AG09319 (cell line): ENCODE data around the gene KASH5.
A peak's percentile ranks its signal among the peaks of the same experiment; 100 is the strongest.
"Not testable (repeated sequence)": the region's sequence is repeated elsewhere in the genome, so short reads cannot be mapped to it uniquely, and the experiment has no call there.

Source experiments
- DNase-seq: peaks from one replicate; pipeline ENCODE4 v3.0.0-alpha.2; 2010; ENCODE audit warnings: low read depth; ENCODE audit errors: extremely low read depth
- TF ChIP-seq, protein P1 (sequence below): IDR thresholded peaks from 2 replicates; pipeline ENCODE4 v1.5.1; 2011; ENCODE audit warnings: low read depth, mild to moderate bottlenecking, inconsistent platforms, low read length, moderate library complexity

Gene KASH5

DNA sequence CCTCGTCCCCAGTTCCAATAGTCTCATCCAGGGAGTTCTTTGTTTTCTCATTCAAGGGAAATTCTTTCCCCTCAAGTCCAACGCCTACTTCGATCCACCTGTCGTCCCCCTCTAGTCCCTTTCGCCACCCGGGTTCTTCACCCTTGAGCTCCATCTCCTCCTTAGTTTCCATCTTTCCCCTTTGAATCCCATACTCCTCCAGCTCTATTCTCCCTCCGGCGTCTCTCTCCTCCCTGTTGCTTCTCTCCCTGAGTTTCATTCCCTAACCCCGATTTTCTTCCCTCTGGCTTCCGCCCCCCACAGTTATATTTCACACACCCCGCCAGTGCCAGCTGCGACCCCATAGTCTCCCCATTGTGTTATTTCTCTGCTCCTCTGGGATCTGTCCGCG is 53.9 kb downstream of the KASH5 start:
- DNase-seq, result no peak
- TF ChIP-seq, protein P1, sequence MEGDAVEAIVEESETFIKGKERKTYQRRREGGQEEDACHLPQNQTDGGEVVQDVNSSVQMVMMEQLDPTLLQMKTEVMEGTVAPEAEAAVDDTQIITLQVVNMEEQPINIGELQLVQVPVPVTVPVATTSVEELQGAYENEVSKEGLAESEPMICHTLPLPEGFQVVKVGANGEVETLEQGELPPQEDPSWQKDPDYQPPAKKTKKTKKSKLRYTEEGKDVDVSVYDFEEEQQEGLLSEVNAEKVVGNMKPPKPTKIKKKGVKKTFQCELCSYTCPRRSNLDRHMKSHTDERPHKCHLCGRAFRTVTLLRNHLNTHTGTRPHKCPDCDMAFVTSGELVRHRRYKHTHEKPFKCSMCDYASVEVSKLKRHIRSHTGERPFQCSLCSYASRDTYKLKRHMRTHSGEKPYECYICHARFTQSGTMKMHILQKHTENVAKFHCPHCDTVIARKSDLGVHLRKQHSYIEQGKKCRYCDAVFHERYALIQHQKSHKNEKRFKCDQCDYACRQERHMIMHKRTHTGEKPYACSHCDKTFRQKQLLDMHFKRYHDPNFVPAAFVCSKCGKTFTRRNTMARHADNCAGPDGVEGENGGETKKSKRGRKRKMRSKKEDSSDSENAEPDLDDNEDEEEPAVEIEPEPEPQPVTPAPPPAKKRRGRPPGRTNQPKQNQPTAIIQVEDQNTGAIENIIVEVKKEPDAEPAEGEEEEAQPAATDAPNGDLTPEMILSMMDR, result no peak

DNA sequence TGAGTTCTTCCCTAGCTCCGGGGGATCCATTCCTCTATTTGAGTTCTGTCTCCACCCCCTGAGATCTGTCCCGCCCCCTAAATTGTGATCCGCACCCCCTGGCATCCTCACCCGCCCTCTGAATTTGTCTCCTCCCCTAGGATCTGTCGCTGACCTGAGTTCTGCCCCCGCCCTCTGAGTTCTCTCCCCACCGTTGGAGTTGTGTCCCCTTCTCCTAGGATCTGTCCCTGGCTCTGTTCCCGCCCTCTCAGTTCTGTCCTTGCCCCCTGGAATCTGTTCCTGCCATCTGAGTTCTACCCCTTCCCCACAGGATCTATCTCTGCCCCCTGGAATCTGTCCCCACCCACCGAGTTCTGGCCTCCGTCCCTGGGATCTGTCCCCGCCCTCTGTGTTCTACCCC is 54.3 kb downstream of the KASH5 start:
- TF ChIP-seq, protein P1, result no peak
- DNase-seq, result no peak

DNA sequence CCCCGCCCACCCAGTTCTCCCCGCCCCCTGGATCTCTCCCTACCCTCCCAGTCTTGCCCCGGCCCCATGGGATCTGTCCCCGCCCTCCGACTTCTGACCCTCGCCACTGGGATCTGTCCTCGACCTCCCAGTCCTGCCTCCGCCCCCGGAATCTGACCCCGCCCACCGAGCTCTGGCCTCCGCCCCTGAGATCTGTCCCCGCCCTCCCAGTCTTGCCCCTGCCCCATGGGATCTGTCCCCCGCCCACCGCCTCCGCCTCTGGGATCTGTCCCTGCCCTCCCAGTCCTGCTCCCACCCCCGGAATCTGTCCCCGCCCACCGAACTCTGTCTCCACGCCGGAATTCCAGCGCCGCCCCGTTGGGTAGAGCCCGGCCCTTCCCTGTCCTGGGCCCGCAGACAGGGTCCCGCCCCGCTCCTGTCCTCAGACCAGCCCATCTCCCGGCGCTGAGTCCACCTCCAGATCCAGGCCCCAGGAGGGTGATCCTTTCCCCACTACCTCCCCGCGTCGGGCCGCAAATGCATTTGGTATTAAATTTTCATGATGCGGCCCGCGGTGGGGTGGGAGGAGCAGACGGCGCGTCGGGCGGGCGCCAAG is 54.8 kb downstream of the KASH5 start:
- peak; percentile 50 for DNase-seq
- TF ChIP-seq, protein P1, result no peak

DNA sequence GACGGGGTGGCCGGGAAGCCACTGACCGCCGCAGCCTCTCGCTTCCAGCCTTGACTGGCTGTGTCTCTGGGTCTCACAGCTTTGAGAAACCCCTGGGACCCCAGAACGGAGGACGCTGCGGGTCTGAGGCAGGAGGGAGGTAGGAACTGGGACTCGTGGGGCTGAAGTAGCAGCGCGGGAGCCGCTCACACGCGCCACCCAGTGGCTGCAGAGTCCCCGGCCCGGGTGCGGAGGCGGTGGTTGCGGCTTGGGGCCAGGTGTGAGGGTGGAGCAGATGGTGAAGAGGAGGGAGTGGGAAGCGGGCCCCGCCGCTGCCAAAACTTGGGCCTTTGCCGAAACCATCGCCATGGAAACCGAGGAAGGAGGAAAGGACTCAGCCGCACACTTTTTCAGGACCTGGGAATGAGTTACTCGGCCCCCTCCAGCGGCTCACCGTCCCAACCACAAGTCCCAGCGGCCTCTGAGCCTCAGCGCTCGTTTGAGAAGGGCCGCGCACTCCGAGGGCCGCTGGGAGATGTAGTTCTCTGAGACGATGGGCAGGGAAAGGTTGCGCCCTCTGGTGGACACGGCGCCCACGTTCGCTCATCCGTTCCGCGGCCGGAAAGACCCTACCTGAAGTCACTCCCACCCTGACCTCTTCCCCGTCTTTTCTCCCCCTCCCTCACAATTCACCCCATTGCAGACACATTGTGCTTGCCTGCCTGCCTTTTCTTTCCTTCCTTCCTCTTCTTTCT is 55.5 kb downstream of the KASH5 start:
- TF ChIP-seq, protein P1, result peak; percentile 91
- peak; percentile 84 for DNase-seq

DNA sequence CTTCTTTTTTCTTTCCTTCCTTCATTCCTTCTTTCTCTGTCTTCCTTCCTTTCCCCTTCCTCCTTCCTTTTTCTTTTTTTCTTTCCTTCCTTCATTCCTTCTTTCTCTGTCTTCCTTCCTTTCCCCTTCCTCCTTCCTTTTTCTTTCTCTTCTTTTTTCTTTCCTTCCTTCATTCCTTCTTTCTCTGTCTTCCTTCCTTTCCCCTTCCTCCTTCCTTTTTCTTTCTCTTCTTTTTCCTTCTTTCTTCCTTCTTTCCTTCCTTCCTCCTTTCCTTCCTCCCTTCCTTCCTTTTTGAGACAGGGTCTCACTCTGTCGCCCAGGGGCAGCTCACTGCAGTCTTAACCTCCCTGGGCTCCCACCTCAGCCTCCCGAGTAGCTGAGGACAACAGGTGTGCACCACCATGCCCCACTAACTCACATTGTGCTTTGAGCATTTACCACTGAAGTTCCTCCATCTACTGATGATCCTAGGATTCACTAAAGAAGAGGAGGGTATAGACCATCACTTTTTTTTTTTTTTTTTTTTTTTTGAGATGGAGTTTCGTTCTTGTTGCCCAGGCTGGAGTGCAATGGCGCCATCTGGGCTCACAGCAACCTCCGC is 56.2 kb downstream of the KASH5 start:
- DNase-seq, result not testable (repeated sequence)

DNA sequence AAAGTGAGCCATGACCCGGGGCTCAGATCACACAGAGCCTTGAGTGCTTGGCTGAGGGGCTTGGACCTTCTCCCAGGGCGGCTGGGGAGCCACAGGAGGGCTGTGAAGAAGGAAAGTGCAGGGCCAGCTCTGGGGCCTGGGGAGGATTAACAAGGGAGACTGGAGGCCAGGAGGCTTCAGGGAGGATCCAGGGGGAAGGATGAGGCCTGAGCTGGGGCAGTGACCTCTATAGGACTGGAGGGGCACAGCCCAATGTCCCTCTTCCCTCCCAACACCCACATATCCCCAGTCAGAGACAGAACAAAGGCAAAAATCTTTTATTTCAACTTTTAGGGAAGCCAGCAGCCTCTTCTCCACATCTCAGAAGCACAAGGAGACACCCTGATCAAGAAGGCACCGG is 57.9 kb downstream of the KASH5 start:
- TF ChIP-seq, protein P1, result no peak
- DNase-seq, result no peak

DNA sequence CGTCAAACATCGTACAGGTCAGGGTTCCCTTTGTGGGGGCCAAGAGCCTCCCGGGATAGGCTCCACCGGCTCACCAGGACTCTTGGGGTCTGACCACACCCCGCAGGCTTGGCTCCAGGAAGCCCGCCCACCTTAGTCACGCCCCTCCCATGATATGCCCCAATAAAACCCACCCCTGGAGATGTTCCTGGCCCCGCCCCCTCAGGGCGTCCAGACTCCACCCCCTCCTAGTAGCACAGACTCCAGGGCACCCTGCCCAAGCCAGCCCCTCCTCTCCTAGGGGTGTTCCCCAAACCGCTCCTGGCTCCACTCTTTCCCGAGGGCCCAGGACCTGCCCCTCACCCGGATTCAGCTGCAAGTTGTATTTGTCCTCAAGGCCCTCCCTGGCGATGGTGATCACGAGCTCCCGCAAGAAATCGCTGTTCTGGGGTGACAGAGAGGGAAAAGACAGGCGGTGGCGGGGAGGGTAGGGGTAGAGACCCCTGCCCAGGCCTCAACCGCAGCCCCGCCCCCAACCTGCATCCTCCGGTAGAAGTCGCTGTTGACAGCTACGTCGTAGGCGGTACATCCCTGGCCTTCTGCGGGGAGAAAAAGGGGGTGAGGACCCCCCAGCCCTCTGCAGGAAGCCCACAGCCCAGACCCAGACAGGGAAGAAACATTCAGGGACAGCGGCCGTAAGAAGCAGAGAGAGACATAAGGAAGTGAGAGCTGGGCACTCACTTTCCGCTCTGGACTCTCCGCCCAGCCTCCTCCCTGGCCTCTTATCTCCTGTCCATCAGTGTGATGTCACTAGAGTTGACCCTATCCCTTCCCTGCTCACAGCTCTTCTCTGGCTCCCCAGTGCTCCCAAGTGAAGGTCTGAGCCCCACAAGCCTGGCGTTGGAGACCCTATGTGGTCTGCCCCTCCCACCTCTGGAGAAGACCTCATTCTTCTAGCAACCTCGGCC is 59.7 kb downstream of the KASH5 start:
- no peak for DNase-seq
- TF ChIP-seq, protein P1, result no peak
